Stimulated activated naive CD8-positive, alpha-beta T cell treated with anti-CD3 and anti-CD28 coated beads, Interleukin-15, Interleukin-2, amounts not matched to agents 100 ng/mL and 50 ng/mL, for 24 hours (primary cell): ENCODE results near the gene WFS1.

Experiments
- H3K27ac Mint-ChIP-seq: one replicate; pipeline ENCODE4 v1.8.0; 2021; ENCODE audit warnings: mild to moderate bottlenecking, mixed read lengths
- H3K27me3 Mint-ChIP-seq: one replicate; pipeline ENCODE4 v1.8.0; 2021; ENCODE audit warnings: mixed read lengths
- H3K36me3 Mint-ChIP-seq: one replicate; pipeline ENCODE4 v1.8.0; 2021; ENCODE audit warnings: low read depth, mixed read lengths
- H3K4me1 Mint-ChIP-seq: one replicate; pipeline ENCODE4 v1.8.0; 2021; ENCODE audit warnings: low read depth, mixed read lengths
- H3K4me3 Mint-ChIP-seq: one replicate; pipeline ENCODE4 v1.8.0; 2021; ENCODE audit warnings: mild to moderate bottlenecking, mixed read lengths
- H3K9me3 Mint-ChIP-seq: one replicate; pipeline ENCODE4 v1.8.0; 2021; ENCODE audit warnings: mixed read lengths

WFS1 gene

GRCh38 chr4:6292376-6293096 lies 22.9 kb downstream of the WFS1 start:
- no peaks in the 10 kb centered on the region for H3K27me3 Mint-ChIP-seq
- no peaks in the 10 kb centered on the region for H3K4me1 Mint-ChIP-seq
- H3K4me3 Mint-ChIP-seq = no peak overlapping the region
- no peaks in the 10 kb centered on the region for H3K36me3 Mint-ChIP-seq
- no peaks in the 10 kb centered on the region for H3K9me3 Mint-ChIP-seq
- no peak overlapping the region for H3K27ac Mint-ChIP-seq

DNA sequence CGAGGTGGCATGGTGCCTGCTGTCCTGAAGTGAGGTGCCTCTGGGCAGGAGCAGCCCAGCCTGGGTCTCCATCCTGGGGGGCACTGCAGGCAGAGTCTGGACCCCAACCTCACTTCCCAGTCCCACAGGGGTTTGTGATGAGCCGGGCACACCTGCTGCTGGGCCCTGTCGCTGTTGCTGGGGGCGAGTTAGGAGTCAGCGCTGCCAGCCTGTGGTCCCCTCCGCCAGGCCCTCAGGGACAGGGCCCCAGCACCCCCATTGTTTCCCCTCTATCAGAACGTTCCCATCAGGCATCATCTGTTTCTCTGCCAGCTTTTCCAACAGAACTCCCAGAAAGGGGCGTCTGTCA lies 23.4 kb downstream of the WFS1 start:
- no peaks in the 10 kb centered on the region for H3K27me3 Mint-ChIP-seq
- H3K4me1 Mint-ChIP-seq = no peaks in the 10 kb centered on the region
- H3K36me3 Mint-ChIP-seq = no peaks in the 10 kb centered on the region
- no peaks in the 10 kb centered on the region for H3K9me3 Mint-ChIP-seq
- no peak overlapping the region for H3K27ac Mint-ChIP-seq
- H3K4me3 Mint-ChIP-seq = no peak overlapping the region

- Mint-ChIP-seq H3K9me3 (no peaks in the 10 kb centered on the region), H3K36me3 (no peaks in the 10 kb centered on the region), H3K27me3 (no peaks in the 10 kb centered on the region), H3K27ac (no peak overlapping the region), H3K4me3 (no peak overlapping the region), H3K4me1 (no peaks in the 10 kb centered on the region)
Observed at GRCh38 chr4:6293661-6294060, 24.0 kb downstream of the WFS1 start.

DNA sequence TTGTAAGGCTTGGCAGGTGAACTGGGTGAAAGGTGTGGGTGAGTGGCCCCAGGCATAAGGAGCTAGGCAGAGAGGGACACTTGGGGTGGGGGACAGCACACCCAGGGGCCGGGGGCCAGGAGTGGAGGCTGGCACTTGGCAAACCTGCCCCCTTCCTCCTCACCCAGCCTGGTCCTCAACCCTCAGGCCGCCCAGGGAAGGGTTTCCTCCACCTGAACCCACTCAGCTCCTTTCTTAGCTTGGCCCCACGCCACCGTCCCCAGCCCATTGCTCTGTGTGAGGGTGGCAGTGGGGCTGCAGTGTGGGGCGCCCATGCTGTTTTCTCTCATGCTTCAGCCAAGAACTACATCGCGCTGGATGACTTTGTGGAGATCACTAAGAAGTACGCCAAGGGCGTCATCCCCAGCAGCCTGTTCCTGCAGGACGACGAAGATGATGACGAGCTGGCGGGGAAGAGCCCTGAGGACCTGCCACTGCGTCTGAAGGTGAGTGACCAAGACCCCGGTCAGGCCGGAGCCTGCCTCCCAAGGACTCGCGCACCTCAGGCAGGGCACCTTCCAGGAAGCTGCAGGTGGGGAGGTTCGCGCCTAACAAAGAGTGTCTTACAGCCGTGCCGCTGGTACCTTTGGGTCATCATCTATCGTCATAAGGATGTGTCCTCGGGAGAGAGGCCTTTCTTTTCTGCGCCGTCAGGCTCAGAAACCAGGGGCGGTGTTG lies 25.2 kb downstream of the WFS1 start:
- H3K36me3 Mint-ChIP-seq = no peaks in the 10 kb centered on the region
- H3K9me3 Mint-ChIP-seq = no peaks in the 10 kb centered on the region
- no peaks in the 10 kb centered on the region for H3K4me1 Mint-ChIP-seq
- no peaks in the 10 kb centered on the region for H3K27me3 Mint-ChIP-seq
- no peak overlapping the region for H3K4me3 Mint-ChIP-seq
- H3K27ac Mint-ChIP-seq = no peak overlapping the region

DNA sequence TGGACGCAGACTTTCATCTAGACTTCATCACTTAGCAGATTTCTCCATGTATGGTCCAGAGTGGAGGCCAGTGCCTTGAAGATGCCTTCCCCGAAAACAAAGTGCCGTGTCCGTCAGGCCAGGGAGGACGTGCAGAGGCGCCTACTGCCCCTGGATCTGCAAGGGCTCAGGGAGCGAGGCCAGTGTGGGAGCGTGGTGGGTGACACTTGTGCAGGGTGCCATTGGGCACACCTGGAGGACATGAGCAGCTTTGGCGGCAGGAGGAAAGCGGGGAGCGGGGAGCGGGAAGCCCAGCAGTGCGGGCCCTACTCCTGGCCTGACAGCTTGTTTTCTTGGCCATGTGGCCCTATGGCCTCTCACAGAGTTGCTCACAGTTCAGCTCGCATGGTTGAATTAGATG lies 25.8 kb downstream of the WFS1 start:
- no peaks in the 10 kb centered on the region for H3K4me1 Mint-ChIP-seq
- no peaks in the 10 kb centered on the region for H3K27me3 Mint-ChIP-seq
- H3K9me3 Mint-ChIP-seq = no peaks in the 10 kb centered on the region
- no peak overlapping the region for H3K27ac Mint-ChIP-seq
- H3K36me3 Mint-ChIP-seq = peaks cover under 1% of the 10 kb centered on the region
- H3K4me3 Mint-ChIP-seq = no peak overlapping the region

GRCh38 chr4:6296026-6296425 lies 26.4 kb downstream of the WFS1 start:
- Mint-ChIP-seq H3K27me3 (no peaks in the 10 kb centered on the region), H3K36me3 (peaks cover 6% of the 10 kb centered on the region), H3K4me3 (no peak overlapping the region), H3K4me1 (no peaks in the 10 kb centered on the region), H3K9me3 (no peaks in the 10 kb centered on the region), H3K27ac (no peak overlapping the region)

DNA sequence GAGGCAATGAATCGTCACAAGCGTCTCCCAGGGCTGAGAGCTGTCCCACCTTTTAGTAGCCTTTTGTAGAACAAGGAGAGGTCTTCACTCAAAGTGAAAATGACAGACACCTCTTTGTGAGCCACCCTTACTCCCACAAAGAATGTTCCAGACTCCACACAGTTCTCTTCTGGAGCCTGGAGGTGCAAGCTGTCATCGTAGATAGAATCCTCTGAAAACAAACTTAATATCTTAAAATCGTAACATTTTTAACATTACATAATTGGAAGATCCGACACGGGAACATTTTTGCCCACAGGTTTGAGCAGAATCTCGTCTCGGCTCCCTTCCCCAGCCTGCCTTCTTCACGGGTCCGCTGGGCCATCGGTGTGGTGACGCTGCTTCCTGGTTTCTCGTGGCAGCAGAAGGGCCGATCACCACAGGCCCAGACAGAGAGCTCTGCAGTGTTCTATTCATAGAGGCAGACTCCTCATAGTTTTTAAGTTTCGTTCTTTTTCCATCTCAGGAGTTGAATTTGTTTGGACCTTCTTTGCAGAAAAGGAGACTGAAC lies 27.7 kb downstream of the WFS1 start:
- no peaks in the 10 kb centered on the region for H3K9me3 Mint-ChIP-seq
- H3K4me1 Mint-ChIP-seq = no peaks in the 10 kb centered on the region
- no peak overlapping the region for H3K4me3 Mint-ChIP-seq
- no peaks in the 10 kb centered on the region for H3K27me3 Mint-ChIP-seq
- H3K27ac Mint-ChIP-seq = no peak overlapping the region
- H3K36me3 Mint-ChIP-seq = peaks cover 14% of the 10 kb centered on the region

GRCh38 chr4:6298035-6298434 lies 28.4 kb downstream of the WFS1 start:
- H3K27me3 Mint-ChIP-seq = no peaks in the 10 kb centered on the region
- peaks cover 18% of the 10 kb centered on the region for H3K36me3 Mint-ChIP-seq

GRCh38 chr4:6298852-6299251 lies 29.2 kb downstream of the WFS1 start:
- H3K4me1 Mint-ChIP-seq = no peaks in the 10 kb centered on the region
- H3K27me3 Mint-ChIP-seq = no peaks in the 10 kb centered on the region
- no peak overlapping the region for H3K27ac Mint-ChIP-seq
- no peaks in the 10 kb centered on the region for H3K9me3 Mint-ChIP-seq
- no peak overlapping the region for H3K4me3 Mint-ChIP-seq
- peaks cover 18% of the 10 kb centered on the region for H3K36me3 Mint-ChIP-seq

More at GRCh38 chr4:6298035-6298434, 28.4 kb downstream of the WFS1 start:
- Mint-ChIP-seq H3K9me3 (no peaks in the 10 kb centered on the region), H3K4me1 (no peaks in the 10 kb centered on the region), H3K27ac (no peak overlapping the region), H3K4me3 (no peak overlapping the region)

DNA sequence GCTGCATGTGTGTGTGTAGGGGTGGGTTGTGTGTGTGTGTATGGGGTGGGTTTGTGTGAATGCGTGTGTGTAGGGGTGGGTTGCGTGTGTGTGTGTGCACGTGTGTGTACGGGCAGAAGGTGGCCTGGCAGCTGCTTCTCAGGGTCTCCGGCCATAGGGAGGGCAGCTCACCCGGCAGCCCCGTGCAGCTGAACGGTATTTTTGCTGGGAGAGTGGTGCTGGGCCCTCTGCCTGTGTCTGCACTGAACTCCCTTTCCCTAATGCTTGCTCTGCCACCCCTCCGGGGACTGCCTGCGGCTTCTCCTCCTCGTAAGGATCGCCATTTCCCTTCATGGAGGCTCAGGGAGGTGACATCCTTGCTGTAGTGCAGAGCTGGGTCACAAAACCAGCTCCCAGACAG lies 30.2 kb downstream of the WFS1 start:
- Mint-ChIP-seq H3K4me1 (no peaks in the 10 kb centered on the region), H3K4me3 (no peak overlapping the region), H3K9me3 (no peaks in the 10 kb centered on the region), H3K36me3 (peaks cover 18% of the 10 kb centered on the region), H3K27ac (no peak overlapping the region), H3K27me3 (no peaks in the 10 kb centered on the region)

GRCh38 chr4:6300359-6300758 lies 30.7 kb downstream of the WFS1 start:
- H3K9me3 Mint-ChIP-seq = no peaks in the 10 kb centered on the region
- no peaks in the 10 kb centered on the region for H3K27me3 Mint-ChIP-seq
- H3K4me1 Mint-ChIP-seq = no peaks in the 10 kb centered on the region

GRCh38 chr4:6301051-6301731 lies 31.5 kb downstream of the WFS1 start:
- H3K27me3 Mint-ChIP-seq = no peaks in the 10 kb centered on the region
- H3K4me1 Mint-ChIP-seq = no peaks in the 10 kb centered on the region
- no peak overlapping the region for H3K27ac Mint-ChIP-seq
- no peaks in the 10 kb centered on the region for H3K9me3 Mint-ChIP-seq
- no peak overlapping the region for H3K4me3 Mint-ChIP-seq
- peaks cover 18% of the 10 kb centered on the region for H3K36me3 Mint-ChIP-seq

More at GRCh38 chr4:6300359-6300758, 30.7 kb downstream of the WFS1 start:
- H3K27ac Mint-ChIP-seq = no peak overlapping the region
- peaks cover 18% of the 10 kb centered on the region for H3K36me3 Mint-ChIP-seq
- no peak overlapping the region for H3K4me3 Mint-ChIP-seq

DNA sequence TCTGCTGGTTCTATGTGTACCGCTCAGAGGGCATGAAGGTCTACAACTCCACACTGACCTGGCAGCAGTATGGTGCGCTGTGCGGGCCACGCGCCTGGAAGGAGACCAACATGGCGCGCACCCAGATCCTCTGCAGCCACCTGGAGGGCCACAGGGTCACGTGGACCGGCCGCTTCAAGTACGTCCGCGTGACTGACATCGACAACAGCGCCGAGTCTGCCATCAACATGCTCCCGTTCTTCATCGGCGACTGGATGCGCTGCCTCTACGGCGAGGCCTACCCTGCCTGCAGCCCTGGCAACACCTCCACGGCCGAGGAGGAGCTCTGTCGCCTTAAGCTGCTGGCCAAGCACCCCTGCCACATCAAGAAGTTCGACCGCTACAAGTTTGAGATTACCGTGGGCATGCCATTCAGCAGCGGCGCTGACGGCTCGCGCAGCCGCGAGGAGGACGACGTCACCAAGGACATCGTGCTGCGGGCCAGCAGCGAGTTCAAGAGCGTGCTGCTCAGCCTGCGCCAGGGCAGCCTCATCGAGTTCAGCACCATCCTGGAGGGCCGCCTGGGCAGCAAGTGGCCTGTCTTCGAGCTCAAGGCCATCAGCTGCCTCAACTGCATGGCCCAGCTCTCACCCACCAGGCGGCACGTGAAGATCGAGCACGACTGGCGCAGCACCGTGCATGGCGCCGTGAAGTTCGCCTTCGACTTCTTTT lies 32.2 kb downstream of the WFS1 start:
- Mint-ChIP-seq H3K4me1 (no peaks in the 10 kb centered on the region), H3K9me3 (no peaks in the 10 kb centered on the region), H3K4me3 (no peak overlapping the region), H3K27me3 (peaks cover 6% of the 10 kb centered on the region), H3K27ac (no peak overlapping the region), H3K36me3 (peaks cover 18% of the 10 kb centered on the region)

- no peak overlapping the region for H3K27ac Mint-ChIP-seq
Observed at GRCh38 chr4:6302869-6303268, 33.2 kb downstream of the WFS1 start.

DNA sequence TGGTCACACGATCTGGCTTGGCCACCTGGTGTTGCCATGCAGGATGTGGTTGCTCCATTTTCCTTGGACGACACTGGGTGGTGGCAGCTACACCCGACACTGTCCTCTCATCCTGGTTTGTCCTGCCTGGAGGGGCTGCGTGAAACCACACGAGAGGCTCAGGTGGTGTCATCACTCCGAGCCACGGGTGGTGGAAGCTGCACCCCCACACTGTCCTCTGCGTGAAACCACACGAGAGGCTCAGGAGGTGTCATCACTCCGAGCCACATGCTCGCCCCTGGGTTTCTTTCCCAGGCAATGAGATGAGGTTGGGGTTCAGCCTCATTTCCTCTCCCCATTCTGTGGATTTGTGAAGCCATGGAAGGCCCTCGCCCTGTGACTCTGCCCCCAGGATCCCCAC lies 34.3 kb downstream of the WFS1 start:
- peaks cover 15% of the 10 kb centered on the region for H3K27me3 Mint-ChIP-seq
- no peak overlapping the region for H3K4me3 Mint-ChIP-seq
- H3K4me1 Mint-ChIP-seq = peaks cover 5% of the 10 kb centered on the region
- no peak overlapping the region for H3K27ac Mint-ChIP-seq
- H3K36me3 Mint-ChIP-seq = peaks cover 22% of the 10 kb centered on the region
- no peaks in the 10 kb centered on the region for H3K9me3 Mint-ChIP-seq

More at GRCh38 chr4:6302869-6303268, 33.2 kb downstream of the WFS1 start:
- H3K4me1 Mint-ChIP-seq = no peaks in the 10 kb centered on the region
- peaks cover 7% of the 10 kb centered on the region for H3K27me3 Mint-ChIP-seq
- no peak overlapping the region for H3K4me3 Mint-ChIP-seq
- H3K36me3 Mint-ChIP-seq = peaks cover 18% of the 10 kb centered on the region
- H3K9me3 Mint-ChIP-seq = no peaks in the 10 kb centered on the region
